GM12878 (cell line): Measurements from ENCODE around the gene MTFR2. TPM values are rescaled to one million over a fixed set of nuclear protein-coding genes. Genes with fewer than 3 reads are reported as not detected.

Experiments
- ATAC-seq: fragments of 200-7000 bp; cut with Tn5 transposase; 3 replicates; pipeline ENCODE4 v1.9.1; 2020; ENCODE audit warnings: mild to moderate bottlenecking, moderate library complexity
- BruUV-seq: library from RNA; stranded (reverse); fragments of 400-500 nt; replicated peaks from 2 replicates; lab custom pipeline; 2021; lab: Mats Ljungman, UMichigan
- CTCF ChIA-PET: fragments of 300-600 bp; sonication (Branson Sonifier 250); formaldehyde crosslinking; extraction: SDS; loops from one replicate; lab custom pipeline; 2021; ENCODE audit warnings: inconsistent platforms; lab: Yijun Ruan, JAX
- POLR2A ChIA-PET: fragments of 350-600 bp; formaldehyde crosslinking; extraction: SDS; loops from one replicate; lab custom pipeline; 2021; ENCODE audit warnings: inconsistent platforms; lab: Charles Lee
- RAD21 ChIA-PET: fragments of 300-600 bp; sonication (Branson Sonifier 250); formaldehyde crosslinking; loops from one replicate; lab custom pipeline; 2023; ENCODE audit warnings: antibody characterized with exemption; ENCODE audit not compliant: unreplicated experiment; lab: Charles Lee
- SMC1A ChIA-PET: fragments of 300-600 bp; sonication (Branson Sonifier 250); formaldehyde crosslinking; loops from one replicate; lab custom pipeline; 2023; ENCODE audit not compliant: unreplicated experiment, uncharacterized antibody; lab: Charles Lee
- DNase-seq: peaks from one replicate; pipeline ENCODE4 v3.0.0-alpha.2; 2011; ENCODE audit warnings: low read depth, low spot score
- FAIRE-seq: peaks from 3 replicates; lab custom pipeline; 2011; peaks lifted over from hg19 to GRCh38; lab: Jason Lieb, UNC
- H2AFZ ChIP-seq: 2 replicates; pipeline ENCODE4 v1.6.0; 2011; ENCODE audit warnings: low read depth, low read length, control low read depth; ENCODE audit not compliant: control insufficient read depth
- H3K27ac ChIP-seq: 2 replicates; pipeline ENCODE4 v1.5.1; 2011; ENCODE audit warnings: control low read depth; ENCODE audit not compliant: control insufficient read depth, insufficient read depth
- H3K27me3 ChIP-seq, 2 experiments: replicated peaks in 1 of 2; 2 replicates each; pipeline versions ENCODE4 v1.6.0 to v1.6.1; 2011; ENCODE audit warnings: low read length in 1 of 2; ENCODE audit not compliant: control insufficient read depth in 2 of 2, insufficient read depth in 2 of 2
- H3K36me3 ChIP-seq, 2 experiments: 2 replicates each; pipeline ENCODE4 v1.5.1; 2011; ENCODE audit warnings: low read length in 1 of 2; ENCODE audit not compliant: control insufficient read depth in 2 of 2, insufficient read depth in 2 of 2
- H3K4me1 ChIP-seq: 2 replicates; pipeline ENCODE4 v1.6.1; 2011; ENCODE audit warnings: mild to moderate bottlenecking, low read length, moderate library complexity, mixed read lengths; ENCODE audit not compliant: control insufficient read depth, insufficient read depth
- H3K4me2 ChIP-seq: 2 replicates; pipeline ENCODE4 v1.6.0; 2011; ENCODE audit warnings: control low read depth; ENCODE audit not compliant: control insufficient read depth, insufficient read depth
- H3K4me3 ChIP-seq: fragments of 200-600 bp; sonication (generic); 2 replicates; pipeline ENCODE4 v1.5.1; 2016
- H3K79me2 ChIP-seq: 2 replicates; pipeline ENCODE4 v1.6.0; 2011; ENCODE audit warnings: low read length; ENCODE audit not compliant: control insufficient read depth, insufficient read depth
- H3K9ac ChIP-seq: 2 replicates; pipeline ENCODE4 v1.8.0; 2011; ENCODE audit warnings: low read length, control low read depth, mixed read lengths; ENCODE audit not compliant: control insufficient read depth, insufficient read depth
- H3K9me3 ChIP-seq: replicated peaks from 3 replicates; pipeline ENCODE4 v1.5.1; 2011; ENCODE audit warnings: mild to moderate bottlenecking, low read length; ENCODE audit not compliant: control insufficient read depth, insufficient read depth
- H4K20me1 ChIP-seq: 2 replicates; pipeline ENCODE4 v1.6.0; 2011; ENCODE audit not compliant: control insufficient read depth, insufficient read depth
- BMI1 ChIP-seq: fragments of 450-650 bp; IDR thresholded peaks from 2 replicates; pipeline ENCODE4 v1.6.1; 2016; ENCODE audit warnings: mild to moderate bottlenecking, moderate library complexity, borderline replicate concordance
- HDGF ChIP-seq: fragments of 450-650 bp; IDR thresholded peaks from 2 replicates; pipeline ENCODE4 v1.6.1; 2016; ENCODE audit warnings: antibody characterized with exemption
- PKNOX1 ChIP-seq: fragments of 450-650 bp; IDR thresholded peaks from 2 replicates; pipeline ENCODE4 v1.6.1; 2016; ENCODE audit warnings: mild to moderate bottlenecking
- POLR2A ChIP-seq: IDR thresholded peaks from 2 replicates; pipeline ENCODE4 v1.6.1; 2011; ENCODE audit warnings: low read depth, mild to moderate bottlenecking, low read length
- POLR2AphosphoS2 ChIP-seq: IDR thresholded peaks from 2 replicates; pipeline ENCODE4 v1.6.1; 2011; ENCODE audit warnings: low read depth, mild to moderate bottlenecking, low read length, improper control_type of control experiment, moderate library complexity
- ZNF687 ChIP-seq: fragments of 450-650 bp; IDR thresholded peaks from 2 replicates; pipeline ENCODE4 v1.6.1; 2017; ENCODE audit warnings: mild to moderate bottlenecking, moderate library complexity
- WGBS: methylation state at CpG from one replicate; pipeline ENCODE4 v1.1.6; 2016; ENCODE audit warnings: low lambda C conversion rate; ENCODE audit not compliant: insufficient replicate concordance, insufficient coverage; ENCODE audit errors: missing lambda C conversion rate; 5-methylcytosine and 5-hydroxymethylcytosine counted together
- in situ Hi-C: fragments of 300-500 bp; cut with MboI; formaldehyde crosslinking; loops from 9 replicates; pipeline ENCODE4 v1.14.3; 2018; ENCODE audit warnings: mixed read lengths
- intact Hi-C: fragments of 100-400 bp; cut with micrococcal nuclease; formaldehyde crosslinking; loops from one replicate; pipeline ENCODE4 v1.14.2; 2022; ENCODE audit not compliant: unreplicated experiment
- polyA plus RNA-seq, 11 experiments: library from polyadenylated mRNA; depleted of rRNA in 4 of 11; unstranded in 6 of 11; stranded (reverse) in 5 of 11; fragments of >200 nt; fragmentation: Nextera tagmentation in 4 of 11; fragmentation: Illumina TruSeq in 1 of 11; extraction: Ambion mirVana in 4 of 11; extraction: Trizol in 1 of 11; gene quantifications; 1 replicate in 1 of 11; 2 replicates in 10 of 11; pipeline versions ENCODE4 v1.2.1 to v1.2.3, GENCODE V29; 2011 to 2016; ENCODE audit warnings: inconsistent platforms in 2 of 11, missing spikeins in 2 of 11, low read depth in 1 of 11
- total RNA-seq, 4 experiments: library from RNA; depleted of rRNA in 3 of 4; stranded (reverse); fragments of >200 nt in 3 of 4; fragmentation: Illumina TruSeq in 1 of 4; extraction: Trizol in 1 of 4; gene quantifications; 2 replicates each; pipeline versions ENCODE4 v1.2.1 to v1.2.3, GENCODE V29; 2013 to 2021

MTFR2 gene
- total and polyA plus RNA-seq, 10 of the 15 experiments (the other 5 are each of a cell fraction or from before 2014, with no cell fraction given): 7.3 to 33.5 (median 25.3) TPM

GRCh38 chr6:136253734-136254133 lies 3.6 kb upstream of the MTFR2 start (continued):
- TF ChIP-seq ZNF687 (no peak), PKNOX1 (no peak), HDGF (no peak), BMI1 (no peak)

- no peaks in the 10 kb centered on the region for H3K4me1 ChIP-seq
- no peaks in the 10 kb centered on the region for H4K20me1 ChIP-seq
- RAD21 ChIA-PET: interaction anchor here (1.4 kb wide), 1 partner anchor 65 kb away, joined by 4 read pairs; no protein-coding TSS in a partner anchor
- H3K27ac ChIP-seq: no peak overlapping the region
- DNase-seq (no peak), ATAC-seq (no peak), FAIRE-seq (no peak)
- no peaks in the 10 kb centered on the region for H3K9me3 ChIP-seq
- no peak overlapping the region for H3K9ac ChIP-seq
- H3K27me3 ChIP-seq: no peaks in the 10 kb centered on the region
- no TSS peak for BruUV-seq
- no peaks in the 10 kb centered on the region; a peak in 1 of 4 replicates for H3K36me3 ChIP-seq
- SMC1A ChIA-PET: interaction anchor here (0.7 to 3.6 kb wide), 4 partner anchors 8 to 22 kb away, joined by 3 to 19 read pairs (median 6); no protein-coding TSS in a partner anchor
- peaks cover 18% of the 10 kb centered on the region for H3K79me2 ChIP-seq
- TF ChIP-seq POLR2AphosphoS2 (no peak), POLR2A (0 out of 2 replicates have a peak, but pooled peaks have one; percentile 17)
- H3K4me3 ChIP-seq: no peak overlapping the region
- CTCF ChIA-PET: interaction anchor here (1.5 to 4.8 kb wide), 5 partner anchors 10 to 65 kb away, joined by 4 to 20 read pairs (median 5); no protein-coding TSS in a partner anchor
- intact Hi-C loops (no loop called here), in situ Hi-C loops (no loop called here)
- POLR2A ChIA-PET: interaction anchor here (1.6 to 8.4 kb wide), 2 partner anchors 14 to 36 kb away, joined by 4 to 59 read pairs; partner anchors contain the start of gene BCLAF1
- 50% methylated on average over 2 of the region's 2 CpGs for WGBS
- H2AFZ ChIP-seq: no peak overlapping the region
- H3K4me2 ChIP-seq: no peak overlapping the region
Observed at GRCh38 chr6:136252441-136252840, 2.3 kb upstream of the MTFR2 start.
